GM19025 (cell line): Measurements from ENCODE around the gene SMYD4.
"Not testable (repeated sequence)": the region's sequence is repeated elsewhere in the genome, so short reads cannot be mapped to it uniquely, and the experiment has no call there.

ENCODE experiments used
- ATAC-seq: cut with Tn5 transposase; IDR thresholded peaks from one replicate; pipeline ENCODE4 v1.9.1; 2021; ENCODE audit warnings: mild to moderate bottlenecking, low read depth, moderate library complexity; ENCODE audit not compliant: unreplicated experiment

SMYD4 gene

DNA sequence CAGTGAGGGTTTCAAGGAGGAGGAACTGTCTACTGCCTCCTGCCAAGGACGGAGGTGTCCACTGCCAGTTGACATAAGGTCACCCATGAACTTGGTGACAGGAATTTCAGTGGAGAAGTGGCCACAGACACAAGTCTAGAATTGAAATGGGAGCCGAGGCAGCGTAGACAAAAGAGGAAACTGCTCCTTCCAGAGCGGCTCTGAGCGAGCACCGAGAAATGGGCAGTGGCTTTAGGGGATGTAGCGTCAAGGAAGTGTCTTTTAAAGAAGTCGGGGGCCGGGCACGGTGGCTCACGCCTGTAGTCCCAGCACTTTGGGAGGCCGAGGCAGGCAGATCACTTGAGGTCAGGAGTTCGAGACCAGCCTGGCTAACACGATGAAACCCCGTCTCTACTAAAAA lies 70.9 kb downstream of the SMYD4 start:
- ATAC-seq: no peak

DNA sequence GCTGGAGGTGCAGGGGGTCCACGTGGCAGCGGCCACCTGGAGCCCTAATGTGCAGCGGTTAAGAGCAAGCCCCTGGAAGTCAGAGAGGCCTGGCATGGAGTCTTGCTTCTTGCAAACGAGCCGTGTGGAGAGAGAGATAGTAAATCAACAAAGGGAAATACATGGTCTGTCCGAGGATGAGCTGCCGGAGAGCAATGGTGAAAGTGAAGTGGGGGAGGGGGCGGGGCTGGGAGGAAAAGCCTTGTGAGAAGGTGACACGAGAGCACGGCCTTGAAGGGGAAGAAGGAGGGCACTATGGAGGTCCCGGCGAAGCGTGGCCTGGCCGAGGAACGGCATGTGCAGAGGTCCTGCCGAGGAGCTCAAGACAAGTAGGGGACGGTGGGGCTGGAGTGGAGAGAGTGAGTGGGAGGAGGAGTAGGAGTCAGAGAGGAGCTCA lies 73.9 kb downstream of the SMYD4 start:
- ATAC-seq: no peak

DNA sequence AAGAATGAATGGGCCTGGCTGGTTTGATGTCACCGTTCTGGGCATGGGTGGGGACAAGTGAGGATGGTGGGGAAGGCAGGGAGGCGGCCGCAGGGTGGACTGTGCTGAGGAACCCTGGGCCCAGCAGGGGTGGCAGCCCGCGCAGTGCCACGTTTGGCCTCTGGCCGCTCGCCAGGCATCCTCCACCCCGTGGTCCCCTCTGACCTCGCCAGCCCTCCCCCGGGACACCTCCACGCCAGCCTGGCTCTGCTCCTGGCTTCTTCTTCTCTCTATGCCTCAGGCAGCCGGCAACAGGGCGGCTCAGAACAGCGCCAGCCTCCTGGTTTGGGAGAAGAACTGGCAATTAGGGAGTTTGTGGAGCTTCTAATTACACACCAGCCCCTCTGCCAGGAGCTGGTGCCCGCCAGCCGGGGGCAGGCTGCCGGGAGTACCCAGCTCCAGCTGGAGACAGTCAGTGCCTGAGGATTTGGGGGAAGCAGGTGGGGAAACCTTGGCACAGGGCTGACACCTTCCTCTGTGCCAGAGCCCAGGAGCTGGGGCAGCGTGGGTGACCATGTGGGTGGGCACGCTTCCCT lies 74.4 kb downstream of the SMYD4 start:
- ATAC-seq: no peak

DNA sequence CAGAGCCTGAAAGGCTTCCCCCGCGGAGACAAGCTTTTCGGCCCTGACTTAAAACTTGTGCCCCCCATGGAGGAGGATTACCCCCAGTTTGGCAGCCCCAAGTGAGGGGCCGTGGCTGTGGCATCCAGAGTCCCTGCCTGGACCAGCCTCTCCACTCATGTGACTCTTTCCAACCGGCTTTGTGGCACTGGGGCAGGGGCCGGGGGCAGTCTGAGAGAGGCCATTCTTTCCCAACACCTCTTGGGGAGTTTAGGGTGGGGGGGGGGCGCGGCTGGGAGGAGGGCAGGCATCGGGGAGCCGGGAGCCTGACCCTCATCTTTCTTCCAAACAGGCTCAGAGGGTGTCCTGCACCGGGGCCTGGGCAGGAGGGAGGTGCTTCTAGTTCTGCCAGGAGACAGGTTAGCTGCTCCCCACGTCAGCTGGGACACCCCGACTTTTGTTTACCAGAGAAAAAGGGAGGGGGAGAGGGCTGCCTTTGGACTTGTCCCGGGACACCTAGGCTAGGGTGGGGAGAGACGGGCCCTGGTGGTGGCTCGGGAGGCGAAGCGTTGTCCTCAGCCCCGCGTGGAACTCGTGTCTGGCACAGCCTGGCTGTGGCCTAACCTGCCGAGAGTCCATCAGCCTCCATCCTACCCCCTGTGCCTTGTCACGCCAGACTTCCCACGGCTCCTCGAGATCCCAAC lies 75.1 kb downstream of the SMYD4 start:
- no peak for ATAC-seq

DNA sequence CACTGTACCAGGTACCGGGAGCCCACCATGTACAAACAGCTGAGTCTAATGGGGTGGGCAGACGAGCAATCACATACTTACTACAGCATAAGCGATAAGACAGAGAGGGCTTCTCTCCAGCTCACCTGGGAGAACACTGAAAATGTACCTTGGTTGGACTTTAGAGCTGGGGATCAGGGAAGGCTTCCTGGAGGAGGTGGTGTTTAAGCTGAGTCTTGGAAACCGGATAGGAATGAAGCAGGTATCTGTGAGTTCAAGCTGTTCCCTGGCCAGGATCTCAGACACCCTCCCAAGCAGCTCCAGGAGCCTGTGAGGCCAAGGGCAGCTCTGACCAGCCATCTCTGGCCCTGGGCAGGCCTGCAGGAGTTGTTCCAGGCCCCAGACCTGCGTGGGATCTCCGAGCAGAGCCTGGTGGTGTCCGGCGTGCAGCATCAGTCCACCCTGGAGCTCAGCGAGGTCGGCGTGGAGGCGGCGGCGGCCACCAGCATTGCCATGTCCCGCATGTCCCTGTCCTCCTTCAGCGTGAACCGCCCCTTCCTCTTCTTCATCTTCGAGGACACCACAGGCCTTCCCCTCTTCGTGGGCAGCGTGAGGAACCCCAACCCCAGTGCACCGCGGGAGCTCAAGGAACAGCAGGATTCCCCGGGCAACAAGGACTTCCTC lies 75.8 kb downstream of the SMYD4 start:
- no peak for ATAC-seq

DNA sequence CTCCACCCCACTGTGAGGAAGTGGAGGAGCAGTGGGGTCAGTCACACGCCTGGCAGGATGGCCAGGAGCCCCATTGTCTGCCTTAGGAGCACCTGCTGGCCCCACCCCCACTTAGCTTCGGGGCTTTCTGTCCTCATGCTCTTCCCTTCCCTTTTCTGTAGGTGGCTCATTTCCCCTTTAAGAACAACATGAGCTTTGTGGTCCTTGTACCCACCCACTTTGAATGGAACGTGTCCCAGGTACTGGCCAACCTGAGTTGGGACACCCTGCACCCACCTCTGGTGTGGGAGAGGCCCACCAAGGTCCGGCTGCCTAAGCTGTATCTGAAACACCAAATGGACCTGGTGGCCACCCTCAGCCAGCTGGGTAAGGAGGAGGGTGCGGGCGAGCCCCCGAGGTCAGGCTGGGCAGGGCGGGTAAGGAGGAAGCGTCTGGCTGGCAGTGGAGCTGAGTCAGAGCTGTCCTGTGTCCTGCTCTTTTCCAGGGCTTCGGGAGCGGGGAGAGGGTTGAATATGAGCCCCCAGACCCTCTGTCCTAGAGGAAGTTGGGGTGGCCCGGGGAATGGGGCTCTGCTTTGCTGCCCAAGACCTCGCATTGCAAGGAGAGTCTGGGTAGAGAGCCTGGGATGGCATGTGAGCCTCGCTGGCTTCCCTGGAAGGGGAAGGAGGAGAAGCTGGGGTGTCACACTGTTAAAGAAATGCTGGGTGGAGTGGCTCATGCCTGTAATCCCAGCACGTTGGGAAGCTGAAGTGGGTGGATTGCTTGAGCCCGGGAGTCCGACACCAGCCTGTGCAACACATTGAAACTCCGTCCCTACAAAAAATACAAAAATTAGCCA lies 77.1 kb downstream of the SMYD4 start:
- ATAC-seq: no peak

DNA sequence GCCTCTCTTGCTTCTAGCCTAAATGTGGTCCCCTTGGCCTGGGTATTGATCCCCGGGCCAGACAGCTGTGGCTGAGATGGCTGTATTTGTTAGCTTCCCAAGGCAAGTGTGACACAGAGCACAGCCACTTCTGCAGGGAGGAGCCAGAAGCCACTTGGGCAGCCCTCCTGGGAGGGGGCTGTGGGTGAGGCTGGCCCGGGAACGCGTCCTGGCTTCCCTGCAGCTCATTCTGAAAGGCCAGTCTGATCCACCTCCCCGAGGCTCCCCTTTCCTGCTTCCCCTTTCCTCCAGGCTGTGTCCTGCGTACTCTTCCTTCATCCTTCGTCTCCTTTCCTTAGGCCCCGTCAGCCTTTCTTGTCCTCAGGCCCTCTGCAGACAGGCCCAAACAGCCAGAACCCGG lies 79.1 kb downstream of the SMYD4 start:
- ATAC-seq: no peak

DNA sequence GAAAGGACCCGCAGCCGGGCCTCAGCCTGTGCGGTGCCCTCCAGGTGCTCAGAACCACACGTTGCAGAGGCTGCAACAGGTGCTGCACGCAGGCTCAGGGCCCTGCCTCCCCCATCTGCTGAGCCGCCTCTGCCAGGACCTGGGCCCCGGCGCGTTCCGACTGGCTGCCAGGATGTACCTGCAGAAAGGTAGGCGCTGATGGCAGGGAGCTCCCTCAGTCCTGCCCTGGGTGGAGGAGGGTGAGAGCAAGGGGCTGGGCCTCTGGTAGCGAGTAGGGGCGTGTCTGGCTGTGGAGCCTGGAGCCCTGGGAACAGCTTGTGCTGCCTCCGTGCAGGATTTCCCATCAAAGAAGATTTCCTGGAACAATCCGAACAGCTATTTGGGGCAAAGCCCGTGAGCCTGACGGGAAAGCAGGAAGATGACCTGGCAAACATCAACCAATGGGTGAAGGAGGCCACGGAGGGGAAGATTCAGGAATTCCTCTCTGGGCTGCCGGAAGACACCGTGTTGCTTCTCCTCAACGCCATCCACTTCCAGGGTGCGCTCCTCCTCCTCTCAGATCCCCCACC lies 82.6 kb downstream of the SMYD4 start:
- no peak for ATAC-seq

DNA sequence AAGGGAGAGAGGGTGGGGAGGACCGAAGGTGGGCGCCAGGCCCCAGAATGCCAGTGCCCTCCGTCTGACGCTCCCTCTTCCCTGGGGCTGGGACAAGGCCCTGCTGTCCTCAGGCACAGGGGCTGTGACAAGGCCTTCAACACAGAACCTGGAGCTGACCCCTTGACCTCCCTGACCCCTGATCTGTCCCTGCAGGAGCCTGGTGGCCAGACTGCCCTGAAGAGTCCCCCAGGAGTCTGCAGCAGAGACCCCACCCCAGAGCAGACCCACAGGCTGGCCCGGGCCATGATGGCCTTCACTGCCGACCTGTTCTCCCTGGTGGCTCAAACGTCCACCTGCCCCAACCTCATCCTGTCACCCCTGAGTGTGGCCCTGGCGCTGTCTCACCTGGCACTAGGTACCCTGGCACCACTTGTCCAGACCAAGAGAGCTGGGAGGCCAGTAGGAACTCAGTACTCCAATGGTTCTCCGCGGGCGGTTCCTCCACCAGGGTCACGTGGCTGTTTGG lies 84.1 kb downstream of the SMYD4 start:
- no peak for ATAC-seq

DNA sequence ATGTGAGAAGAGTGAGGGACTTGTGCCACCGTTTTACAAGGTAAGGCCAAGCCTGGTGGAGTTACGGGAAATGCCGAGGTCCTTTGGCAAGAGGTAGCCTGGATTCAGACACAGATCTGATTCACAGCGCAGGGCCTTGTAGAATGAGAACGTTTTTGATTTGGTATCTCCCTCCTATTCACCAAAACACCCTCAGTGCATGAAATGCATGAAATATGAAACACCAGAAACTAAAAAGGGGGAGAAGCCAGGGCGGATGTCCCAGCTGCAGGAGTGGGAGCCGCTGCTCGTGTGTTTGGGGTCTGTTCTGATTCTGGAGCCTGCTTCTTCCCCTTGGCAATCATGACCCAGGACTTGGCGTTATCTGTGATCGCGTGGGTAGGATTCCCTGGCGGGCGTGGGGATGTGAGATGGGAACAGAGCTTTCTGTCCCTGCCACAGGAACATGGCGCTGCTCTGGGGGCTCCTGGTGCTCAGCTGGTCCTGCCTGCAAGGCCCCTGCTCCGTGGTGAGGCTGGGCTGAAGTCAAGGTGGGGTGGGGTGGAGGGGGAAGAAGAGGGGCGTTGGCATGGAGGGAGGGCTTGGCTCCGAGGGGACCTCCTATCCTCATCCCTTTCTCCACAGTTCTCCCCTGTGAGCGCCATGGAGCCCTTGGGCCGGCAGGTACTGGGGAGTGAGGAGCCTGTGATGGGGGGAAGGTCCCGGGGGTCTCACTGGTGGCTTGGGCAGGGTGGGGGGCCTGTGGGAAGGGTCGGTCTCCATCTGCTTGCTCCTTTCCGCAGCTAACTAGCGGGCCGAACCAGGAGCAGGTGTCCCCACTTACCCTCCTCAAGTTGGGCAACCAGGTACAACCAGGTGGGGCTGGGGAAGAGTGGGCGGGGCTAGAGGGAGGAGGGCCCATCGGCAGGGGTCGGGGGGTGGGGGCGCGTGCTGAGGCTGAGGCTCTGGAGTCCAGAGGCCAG lies 84.9 kb downstream of the SMYD4 start:
- no peak for ATAC-seq

DNA sequence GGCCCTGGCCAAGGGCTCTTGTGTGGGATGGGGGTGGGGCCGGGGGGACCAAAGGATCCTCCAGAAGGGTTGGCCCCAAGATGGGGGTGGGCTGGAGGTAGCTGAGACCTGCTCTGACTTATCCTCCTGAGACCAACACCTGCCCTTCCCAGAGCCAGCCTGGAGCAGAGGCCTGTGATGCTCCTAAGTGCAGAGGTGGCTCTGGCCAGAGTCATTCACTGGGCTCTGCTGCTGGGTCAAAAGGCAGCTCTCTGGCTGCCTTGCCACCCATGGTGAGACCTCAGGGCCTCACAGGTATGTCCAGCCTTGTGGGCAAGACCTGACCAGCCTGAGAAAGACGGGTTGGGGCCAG lies 86.6 kb downstream of the SMYD4 start:
- no peak for ATAC-seq

DNA sequence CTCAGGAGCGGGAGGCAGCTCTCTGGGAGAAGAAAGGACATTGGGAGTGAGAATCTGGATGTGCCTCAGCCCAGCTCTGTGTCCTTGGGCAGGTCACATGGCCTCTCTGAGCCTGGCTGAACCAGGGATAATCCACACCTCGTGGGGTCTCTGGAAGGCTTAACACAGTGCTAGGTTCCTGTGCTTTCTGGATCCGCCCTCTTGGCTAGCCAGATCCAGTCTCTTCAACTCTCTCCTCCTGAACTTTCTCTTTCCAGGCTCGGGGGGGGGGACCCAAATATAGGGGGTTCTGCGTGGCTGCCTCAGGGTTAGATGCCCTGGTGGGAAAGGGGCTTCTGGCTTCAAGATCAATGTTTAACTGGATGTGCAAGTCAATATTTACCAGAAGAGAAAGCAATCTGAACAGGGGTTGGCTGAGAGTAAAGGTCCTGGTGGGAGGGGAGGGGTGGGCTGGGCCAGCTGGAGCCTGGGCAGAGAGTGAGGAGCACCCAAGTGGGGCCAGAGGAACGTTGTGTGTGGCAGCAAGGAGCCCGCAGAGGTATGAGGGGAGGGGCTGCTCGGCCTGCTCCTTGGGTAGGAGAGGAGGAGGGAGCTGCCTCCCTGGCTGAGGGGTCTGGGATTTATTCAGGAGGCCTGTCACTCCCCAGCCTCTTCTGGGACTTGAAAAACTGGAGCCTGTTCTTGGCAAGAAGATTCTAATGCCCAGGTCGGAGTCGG lies 87.2 kb downstream of the SMYD4 start, which contains the start of gene SERPINF2:
SERPINF2 (plus strand) TSS at position 501 of the 717 bp plus-strand sequence. CDS start 2,125 bp downstream, outside the sequence.
- no peak for ATAC-seq

DNA sequence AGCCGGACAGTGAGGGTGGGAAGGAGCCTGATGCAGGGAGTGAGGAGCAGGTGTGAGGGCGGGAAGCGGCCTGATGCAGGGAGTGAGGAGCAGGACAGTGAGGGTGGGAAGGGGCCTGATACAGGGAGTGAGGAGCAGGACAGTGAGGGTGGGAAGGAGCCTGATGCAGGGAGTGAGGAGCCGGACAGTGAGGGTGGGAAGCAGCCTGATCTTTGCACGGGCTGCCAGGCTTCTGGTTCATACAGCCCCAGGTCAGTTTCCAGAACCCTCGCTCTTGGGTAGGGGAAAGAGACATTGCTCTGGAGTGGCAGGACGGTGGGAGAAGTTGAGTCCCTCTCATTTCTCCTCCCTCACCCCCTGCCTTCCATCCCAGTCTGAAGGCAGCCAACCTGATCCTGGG lies 87.8 kb downstream of the SMYD4 start:
- not testable (repeated sequence) for ATAC-seq

DNA sequence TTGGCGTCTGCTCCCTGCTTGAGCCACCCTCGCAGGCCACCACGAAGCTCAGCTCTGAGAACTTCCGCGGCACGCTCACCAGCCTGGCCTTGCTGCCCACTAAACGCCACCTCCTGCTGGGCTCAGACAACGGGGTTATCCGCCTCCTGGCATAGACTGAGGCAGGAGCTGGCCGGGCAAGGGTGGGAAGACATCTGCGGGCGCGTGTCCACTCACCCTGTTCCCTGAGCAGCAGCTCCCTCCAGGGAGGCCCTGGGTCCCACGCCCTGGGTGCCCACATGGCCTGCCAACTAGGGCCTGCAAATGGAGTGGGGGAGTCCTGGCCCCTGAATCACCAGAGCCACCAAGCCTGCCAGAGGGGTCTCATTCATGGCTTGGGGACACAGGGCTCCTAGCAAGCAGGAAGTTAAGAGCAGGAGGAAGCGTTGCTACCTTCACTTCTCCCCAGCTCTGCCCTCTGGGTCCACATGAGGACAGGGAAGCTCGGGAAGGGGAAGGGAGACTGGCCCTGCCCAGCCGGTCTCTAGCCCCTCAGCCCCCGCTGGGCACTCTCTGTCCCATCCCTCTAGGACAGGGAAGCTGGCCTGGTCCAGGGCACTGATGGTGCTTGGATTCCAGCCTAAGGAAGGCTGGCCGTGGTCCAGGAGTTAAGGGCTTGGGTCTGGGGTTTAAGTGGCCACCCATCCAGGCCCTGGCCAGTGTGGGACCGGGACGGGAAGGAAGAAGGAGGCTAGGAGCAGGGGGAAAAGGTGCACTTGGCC lies 92.0 kb downstream of the SMYD4 start:
- ATAC-seq: no peak

DNA sequence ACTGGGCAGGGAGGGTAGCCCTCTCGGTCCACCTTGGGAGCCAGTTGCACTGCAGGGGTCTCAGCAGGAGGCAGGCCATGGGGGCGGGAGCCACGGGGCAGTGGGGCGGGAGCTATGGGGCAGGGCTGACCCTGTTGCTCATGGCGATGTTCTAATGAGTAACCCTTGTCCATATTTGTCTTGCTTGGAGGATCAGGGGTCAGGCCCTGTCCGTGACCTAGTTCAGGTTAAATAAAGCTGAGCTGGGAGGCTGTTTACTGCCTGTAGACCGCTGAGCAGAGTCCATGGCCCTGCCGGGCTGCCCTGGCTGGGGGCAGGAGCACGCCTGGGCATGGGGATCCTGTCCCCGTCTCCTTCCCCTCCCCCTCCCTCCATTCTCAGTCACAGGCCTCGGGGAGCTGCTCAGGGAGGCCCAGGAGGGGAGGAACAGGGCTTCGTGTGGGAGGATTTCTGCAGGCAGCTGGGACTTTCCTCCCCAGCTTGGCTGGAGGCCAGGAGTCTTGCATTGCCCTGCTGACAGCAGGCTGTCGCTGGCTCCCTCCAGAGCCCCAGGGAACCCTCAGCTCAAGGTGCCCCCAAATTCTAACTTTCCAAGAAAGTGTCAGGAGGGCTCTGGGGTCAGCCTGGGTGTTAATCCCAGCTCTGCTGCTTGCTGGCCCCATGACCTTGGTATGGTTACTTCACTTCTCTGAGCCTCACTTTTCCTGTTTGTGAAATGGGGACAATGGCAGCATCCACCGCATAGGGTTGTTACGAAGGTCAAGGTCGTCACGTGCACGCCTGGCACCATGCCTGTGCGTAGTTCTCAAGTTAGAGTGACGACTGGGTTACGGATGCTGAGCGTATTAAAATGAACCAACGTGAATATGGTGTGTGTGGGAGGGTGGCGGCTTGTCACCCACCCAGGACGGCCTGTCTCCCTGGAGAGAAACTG lies 93.1 kb downstream of the SMYD4 start:
- no peak for ATAC-seq

DNA sequence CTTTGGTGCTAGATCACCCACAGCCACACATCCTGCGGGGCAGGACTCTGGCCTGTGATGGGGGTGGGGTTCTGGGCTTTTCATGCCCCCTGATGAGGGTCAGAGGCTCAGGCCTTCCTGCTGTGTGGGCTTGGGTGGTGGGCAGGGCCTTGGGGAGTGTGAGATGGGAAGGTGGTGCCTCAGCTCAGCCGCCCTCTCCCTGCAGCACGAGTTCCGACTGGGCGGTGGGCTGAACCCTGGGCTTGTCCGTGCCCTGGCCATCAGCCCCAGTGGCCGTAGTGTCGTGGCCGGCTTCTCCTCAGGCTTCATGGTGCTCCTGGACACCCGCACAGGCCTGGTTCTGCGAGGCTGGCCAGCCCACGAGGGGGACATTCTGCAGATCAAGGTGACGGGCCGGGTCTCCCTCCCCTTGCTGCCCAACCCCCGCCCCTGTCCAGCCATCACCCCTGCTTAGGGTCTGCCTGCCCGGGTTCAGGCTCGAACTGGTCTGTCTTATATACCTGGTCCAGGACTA lies 93.8 kb downstream of the SMYD4 start:
- ATAC-seq: no peak

DNA sequence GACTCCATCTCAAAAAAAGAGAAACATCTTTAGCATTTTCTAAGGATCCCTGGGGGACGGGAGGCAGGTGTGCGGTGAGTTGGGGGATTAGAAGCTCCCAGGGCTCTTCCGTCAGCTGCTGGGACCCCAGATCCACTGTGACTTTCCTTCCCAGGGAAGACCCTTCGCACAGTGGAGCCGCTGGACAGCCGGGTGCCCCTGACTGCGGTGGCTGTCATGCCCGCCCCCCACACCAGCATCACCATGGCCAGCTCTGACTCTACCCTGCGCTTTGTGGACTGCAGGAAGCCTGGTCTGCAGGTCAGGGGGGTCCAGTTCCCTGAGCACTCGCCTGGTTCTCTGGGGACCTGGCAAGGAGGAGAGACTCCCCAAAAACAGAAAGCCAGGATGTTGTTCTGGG lies 94.3 kb downstream of the SMYD4 start:
- no peak for ATAC-seq
